HG03558 (cell line): ENCODE data around the gene DLAT.
A peak's percentile ranks its signal among the peaks of the same experiment; 100 is the strongest.
"Not testable (repeated sequence)": the region's sequence is repeated elsewhere in the genome, so short reads cannot be mapped to it uniquely, and the experiment has no call there.

Experiments used
- ATAC-seq: cut with Tn5 transposase; IDR thresholded peaks from one replicate; pipeline ENCODE4 v1.9.1; 2021; ENCODE audit warnings: moderate number of reproducible peaks; ENCODE audit not compliant: unreplicated experiment; ENCODE audit errors: extremely low read depth

The DLAT gene

DNA sequence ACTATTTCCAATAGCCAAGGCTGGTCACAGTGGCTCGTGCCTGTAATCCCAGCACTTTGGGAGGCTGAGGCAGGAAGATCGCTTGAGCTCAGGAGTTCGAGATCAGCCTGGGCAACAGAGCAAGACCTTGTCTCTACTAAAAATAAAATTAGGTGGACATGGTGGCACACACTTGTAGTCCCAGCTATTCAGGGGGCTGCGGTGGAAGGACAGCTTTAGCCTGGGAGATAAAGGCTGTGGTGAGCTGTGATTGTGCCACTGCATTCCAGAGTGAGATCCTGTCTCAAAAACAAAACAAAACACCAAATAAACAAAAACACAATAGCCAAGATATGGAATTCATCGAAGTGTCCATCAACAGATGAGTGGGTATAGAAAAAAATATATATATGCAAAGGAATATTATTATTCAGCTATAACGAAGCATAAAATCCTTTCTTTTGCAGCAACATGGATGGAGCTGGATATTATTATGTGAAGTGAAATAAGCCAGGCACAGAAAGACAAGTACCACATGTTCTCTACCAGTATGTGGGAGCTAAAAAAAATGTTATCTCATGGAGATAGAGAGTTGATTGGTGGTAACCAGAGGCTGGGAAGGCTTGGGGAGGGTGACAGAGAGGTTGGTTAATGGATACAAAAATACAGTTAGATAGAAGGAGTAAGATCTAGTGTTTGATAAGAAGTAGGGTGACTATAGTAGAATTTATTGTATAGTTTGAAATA, 22.6 kb upstream of the DLAT start:
- no peak for ATAC-seq

DNA sequence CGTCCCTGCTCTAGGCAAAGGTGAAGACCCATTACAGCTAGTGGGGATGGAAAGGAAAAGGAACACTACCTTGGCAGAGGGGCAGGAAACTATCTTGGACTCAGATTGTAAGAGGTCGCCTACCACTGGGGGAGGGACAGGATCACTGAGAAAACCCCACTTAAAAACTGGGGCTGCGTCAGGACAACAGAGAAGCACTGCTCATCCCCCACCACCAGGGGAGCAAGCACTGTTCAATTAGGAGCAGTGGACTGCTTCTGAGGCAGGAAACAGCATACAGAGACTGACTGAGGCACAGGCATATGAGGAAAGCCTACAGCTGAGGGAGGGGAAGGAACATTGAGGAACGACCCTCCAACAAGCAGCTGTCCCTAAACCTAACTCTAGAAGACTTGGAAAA, 20.8 kb upstream of the DLAT start:
- no peak for ATAC-seq

GRCh38 chr11:112005422-112006094, 19.6 kb upstream of the DLAT start:
- ATAC-seq: no peak

DNA sequence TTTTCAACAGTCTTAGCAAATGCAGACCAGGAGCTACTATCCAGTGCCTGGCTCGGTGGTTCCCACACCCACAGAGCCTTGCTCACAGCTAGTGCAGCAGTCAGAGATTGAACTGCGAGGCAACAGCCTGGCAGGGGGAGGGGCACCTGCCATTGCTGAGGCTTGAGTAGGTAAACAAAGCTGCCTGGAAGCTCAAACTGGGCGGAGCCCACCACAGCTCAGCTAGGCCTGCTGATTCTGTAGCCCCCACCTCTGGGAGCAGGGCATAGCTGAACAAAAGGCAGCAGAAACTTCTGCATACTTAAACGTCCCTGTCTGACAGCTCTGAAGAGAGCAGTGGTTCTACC, 19.1 kb upstream of the DLAT start:
- not testable (repeated sequence) for ATAC-seq

DNA sequence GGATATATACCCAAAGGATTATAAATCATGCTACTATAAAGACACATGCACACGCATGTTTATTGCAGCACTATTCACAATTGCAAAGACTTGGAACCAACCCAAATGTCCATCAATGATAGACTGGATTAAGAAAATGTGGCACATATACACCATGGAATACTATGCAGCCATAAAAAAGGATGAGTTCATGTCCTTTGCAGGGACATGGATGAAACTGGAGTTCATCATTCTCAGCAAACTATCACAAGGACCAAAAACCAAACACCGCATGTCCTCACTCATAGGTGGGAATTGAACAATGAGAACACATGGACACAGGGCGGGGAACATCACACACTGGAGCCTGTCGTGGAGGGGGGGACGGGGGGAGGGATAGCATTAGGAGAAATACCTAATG, 13.8 kb upstream of the DLAT start:
- ATAC-seq: not testable (repeated sequence)

DNA sequence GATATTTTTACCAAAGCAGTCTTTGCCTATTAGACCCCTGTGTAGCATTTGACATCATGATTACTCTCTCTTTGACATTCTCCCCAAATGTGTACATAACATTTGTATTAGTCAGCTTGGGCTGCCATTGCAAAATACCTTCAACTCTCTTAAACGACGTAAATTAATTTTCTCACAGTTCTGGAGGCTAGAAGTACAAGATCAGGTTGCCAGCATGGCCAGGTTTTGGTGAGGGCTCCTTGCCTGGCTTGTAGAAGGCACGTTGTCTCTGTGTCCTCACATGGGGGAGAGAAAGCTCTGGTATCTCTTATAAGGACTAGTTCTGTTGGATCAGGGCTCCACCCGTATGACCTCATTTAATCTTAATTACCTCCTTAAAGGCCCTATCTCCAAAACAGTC, 12.3 kb upstream of the DLAT start:
- no peak for ATAC-seq

- no peak for ATAC-seq
Measured at GRCh38 chr11:112013497-112014164, 11.6 kb upstream of the DLAT start.

DNA sequence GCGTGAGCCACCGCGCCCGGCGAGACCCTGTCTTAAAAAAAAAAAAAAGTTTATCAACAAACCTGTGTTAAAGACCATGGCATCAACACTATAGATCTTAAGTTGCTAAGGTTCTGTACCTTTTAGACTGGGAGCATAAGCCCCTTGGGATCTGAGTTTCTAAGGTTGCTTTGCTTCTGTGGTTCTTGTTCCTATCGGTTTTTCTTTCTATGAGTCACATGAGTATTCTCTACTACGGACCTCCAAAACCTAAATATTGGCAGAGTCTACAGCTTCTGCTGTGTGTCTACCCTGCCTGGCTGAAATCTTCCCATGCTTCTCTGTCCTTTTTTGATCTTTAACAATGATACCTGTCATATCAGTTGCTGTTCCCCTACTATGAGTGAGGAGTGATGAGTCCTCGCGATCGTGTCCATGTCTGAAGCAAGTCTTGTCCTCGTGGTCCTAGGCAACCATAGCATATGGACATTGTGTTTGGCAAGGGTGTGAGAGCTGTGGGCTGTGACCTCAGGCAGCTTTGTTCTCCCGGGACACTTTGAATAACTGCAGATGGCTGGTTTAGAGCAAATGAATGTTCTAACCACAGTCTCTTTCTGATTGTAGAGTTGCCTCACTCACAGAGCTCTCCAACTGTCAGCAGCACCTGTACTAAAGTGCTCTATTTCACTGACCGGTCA, 9.0 kb upstream of the DLAT start:
- peak; percentile 67 for ATAC-seq

- peak; percentile 24 for ATAC-seq
Measured at GRCh38 chr11:112016765-112017376, 8.3 kb upstream of the DLAT start.

GRCh38 chr11:112017538-112017937, 7.7 kb upstream of the DLAT start:
- ATAC-seq: no peak

DNA sequence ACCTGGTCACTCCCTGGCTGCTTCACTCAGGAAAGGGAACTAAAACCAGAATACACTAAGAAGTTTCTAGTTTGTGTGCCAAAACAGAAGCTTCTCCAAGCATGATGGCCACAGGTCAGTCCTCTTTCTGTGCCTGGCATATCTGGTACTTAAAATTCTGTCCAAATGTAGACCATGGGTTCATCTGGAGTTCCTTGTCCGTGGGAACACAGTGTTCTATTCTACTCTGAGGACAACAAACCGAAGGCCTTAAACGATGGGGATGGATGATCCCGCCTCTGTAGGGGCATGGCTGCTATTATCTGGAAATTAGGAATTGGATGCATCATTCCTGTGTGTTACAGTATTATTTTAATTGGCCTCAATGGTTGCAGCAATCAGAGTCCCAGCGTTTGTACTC, 6.1 kb upstream of the DLAT start:
- ATAC-seq: no peak

DNA sequence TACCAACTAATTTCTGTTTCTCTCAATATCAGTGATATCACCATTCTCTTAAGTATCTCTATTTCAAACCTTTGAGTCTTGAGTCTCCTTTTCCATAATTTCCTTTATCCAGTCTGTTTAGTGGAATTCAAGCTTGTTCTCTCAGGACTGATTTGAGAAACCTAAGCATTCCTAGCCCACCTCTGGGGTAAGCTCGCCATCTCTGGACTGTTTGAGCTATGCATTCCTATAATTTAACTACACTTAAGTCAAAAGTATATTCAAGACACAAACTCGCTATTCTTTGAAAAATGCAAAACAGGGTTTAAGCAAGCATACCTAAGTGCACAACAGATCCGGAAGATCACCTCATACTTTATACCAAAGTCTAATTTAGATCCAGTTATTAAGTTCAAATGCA, 2.1 kb upstream of the DLAT start:
- ATAC-seq: no peak

DNA sequence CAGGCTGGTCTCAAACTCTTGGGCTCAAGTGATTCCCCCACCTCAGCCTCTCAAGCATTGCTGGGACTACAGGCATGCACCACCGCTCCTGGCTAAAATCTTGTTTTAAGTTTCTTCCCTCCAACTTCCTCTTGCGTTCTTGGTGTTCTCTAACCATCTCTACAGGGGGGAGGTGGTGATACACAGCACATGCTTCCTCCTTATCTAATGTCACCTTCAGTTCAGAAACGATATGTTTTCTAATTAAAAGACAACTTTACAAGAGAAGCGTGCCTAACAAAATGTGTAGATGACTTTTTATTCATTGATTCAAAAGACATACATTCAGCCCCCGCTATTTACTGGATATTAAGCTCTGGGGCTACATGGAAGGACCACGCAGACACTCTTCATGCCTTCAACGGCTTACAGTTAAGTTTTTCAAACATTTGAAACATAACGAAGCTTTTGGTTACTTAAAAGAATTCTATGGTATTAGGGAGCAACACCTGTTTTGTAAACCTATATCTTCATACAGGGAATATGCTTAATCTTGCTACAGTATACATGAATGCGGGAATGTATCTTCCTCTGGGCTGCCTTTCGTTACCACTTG, 933 bp upstream of the DLAT start:
- ATAC-seq: peak; percentile 32

DNA sequence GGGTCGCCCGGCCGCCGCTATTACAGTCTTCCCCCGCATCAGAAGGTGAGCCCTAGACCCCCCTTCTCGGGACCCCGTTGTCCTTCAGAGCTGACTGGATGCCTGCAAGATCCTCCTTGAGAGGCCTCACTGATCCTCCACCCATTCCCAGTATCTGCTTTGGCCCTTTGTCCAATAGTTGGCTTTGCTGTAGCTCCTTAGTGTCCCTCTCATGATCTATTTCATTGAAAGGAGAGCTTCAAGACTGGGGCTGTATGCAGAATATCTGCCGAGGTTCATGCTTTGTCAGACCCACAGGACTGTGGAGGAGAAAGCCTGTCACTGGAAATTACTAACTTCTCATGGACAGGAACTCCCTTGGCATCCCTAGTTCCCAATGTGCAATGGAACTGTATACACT, 499 bp downstream of the DLAT start:
- ATAC-seq: no peak

DNA sequence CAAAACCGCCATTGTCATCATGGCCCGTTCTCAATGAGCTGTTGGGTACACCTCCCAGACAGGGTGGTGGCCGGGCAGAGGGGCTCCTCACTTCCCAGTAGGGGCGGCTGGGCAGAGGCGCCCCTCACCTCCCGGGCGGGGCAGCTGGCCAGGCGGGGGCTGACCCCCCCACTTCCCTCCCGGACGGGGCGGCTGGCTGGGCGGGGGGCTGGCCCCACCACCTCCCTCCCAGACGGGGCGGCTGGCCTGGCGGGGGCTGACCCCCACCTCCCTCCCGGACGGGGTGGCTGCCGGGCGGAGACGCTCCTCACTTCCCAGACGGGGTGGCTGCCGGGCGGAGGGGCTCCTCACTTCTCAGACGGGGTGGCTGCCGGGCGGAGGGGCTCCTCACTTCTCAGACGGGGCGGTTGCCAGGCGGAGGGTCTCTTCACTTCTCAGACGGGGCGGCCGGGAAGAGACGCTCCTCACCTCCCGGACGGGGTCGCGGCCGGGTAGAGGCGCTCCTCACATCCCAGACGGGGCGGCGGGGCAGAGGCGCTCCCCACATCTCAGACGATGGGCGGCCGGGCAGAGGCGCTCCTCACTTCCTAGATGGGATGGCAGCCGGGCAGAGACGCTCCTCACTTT, 1.7 kb downstream of the DLAT start:
- ATAC-seq: not testable (repeated sequence)

DNA sequence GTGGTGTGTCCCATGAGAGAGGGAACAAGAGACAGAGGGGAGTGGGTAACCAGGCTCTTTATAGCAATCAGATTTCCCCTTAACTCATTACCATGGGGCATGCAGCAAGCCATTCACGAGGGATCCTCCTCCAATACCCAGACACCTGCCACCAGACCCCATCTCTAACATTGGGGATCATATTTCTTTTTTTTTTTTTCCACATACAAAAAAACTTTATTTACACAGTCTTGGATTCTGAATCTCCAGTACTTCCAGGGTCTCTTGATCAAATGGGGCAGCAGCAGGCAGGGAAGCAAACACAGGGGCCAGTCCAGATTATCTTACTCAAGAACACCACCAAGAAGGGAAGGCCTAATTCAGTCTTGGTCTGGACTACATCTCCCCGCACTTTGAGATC, 4.3 kb downstream of the DLAT start:
- ATAC-seq: no peak

GRCh38 chr11:112033902-112034301, 8.7 kb downstream of the DLAT start:
- ATAC-seq: no peak

DNA sequence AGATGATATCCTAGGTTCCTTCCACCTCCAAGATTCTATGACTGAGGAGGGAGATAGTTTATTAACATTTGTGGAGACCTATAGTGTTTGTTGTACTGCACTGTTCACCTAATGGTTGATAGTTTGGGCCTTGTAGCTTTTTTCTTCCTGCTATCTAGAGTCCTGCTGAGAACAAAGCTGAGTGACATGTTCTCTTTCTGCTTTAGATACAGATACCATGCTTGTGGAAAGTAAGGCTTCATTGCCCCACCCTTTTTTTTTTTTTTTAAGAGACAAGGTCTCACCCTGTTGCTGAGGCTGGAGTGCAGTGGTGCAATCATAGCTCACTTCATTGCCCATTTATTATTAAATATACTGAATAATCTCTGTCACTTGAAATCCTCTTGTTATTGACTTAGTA, 12.3 kb downstream of the DLAT start:
- ATAC-seq: no peak

DNA sequence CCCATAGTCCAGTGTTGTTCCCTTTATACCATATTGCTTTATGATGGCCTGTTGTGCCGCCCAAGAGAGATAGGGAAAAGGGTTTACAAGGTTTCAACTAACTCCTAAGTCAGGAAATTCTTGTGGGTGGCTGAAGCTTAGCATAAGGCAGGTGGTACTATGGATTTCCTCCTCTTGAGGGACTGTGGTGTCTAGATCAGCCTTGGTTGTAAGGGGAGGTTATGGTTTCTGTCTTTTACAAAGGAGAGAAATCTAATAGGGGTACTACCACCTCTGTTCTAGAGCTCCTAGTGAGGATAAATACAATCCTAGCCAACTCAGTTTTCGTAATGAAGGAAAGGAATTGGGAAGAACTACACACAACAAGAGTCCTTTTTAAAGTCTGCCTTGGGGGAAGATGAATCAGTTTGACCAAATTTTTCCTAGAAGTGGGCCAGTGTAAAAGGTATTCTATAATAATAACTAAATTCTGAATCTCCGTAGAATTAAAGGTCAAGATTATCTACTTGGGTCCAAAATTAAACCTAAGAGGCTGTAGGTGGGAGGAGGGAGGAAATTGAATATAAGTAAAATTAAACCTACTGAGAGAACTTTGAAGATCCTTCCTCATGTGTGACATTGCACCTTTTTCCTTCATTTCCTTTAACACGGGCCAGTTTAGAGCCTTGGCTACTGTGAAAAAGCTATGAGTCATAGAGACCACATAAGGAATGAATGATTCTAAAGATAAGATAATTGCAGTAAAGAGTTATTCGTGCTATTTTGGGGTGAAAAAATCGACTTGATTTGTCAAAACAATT, 17.2 kb downstream of the DLAT start:
- no peak for ATAC-seq
